Measurements from ENCODE around the gene OR2V2. TPM values are rescaled to one million over a fixed set of nuclear protein-coding genes. Genes with fewer than 3 reads are reported as not detected.
"Not testable (repeated sequence)": the region's sequence is repeated elsewhere in the genome, so short reads cannot be mapped to it uniquely, and the experiment has no call there.

The OR2V2 gene
- total and polyA plus RNA-seq, 4 donors = not detected

DNA sequence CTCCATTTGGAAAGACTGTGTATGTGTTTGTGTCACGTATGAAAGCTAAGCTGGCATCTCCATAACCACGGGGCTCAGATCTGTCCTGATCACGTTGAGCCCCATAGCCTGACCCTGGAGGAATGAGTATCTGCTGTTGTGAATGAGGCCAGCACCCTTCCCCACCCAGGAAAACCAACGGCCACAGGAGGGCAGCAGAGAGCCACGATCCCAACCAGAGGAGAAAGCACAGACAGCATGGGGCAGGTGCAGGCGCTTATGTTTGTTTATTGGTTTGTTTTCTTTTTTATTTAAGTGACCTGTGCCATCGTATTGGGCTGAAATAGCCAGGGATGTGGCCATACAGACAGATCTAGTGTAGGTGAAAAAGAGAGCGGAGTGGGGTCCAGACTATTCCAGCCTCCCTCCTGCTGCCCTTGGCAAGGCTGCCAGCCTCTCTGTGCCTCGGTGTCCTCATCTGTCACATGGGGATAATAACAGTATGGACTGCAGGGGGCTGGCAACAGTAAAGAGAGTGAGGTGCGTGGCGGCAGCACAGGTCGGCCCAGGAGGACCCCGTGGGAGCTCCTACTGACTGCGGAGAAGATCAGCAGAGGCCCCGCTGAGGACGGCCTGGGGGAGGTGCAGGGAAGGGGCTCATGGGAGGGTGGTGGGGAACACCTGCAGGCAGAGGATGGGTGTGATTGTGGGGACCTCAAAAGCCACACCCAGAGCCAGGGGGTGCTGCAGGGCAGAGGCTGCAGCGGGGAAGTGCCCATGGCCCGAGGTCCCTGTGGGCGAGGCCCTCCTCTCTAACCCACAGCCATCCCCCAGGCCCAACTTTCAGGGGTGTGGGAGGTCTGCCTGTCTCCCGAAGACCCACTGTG, 12.1 kb downstream of the OR2V2 start:
- TF ChIP-seq CTCF (IDR thresholded peaks at IDR 0.05; ENCODE audit: control extremely low read depth, extremely low read depth) = peak; percentile 86
- H3K4me1 ChIP-seq (ENCODE audit: control insufficient read depth in 5 of 5, insufficient read depth in 5 of 5, low read length in 5 of 5) = peaks cover 0 to 3% (median 0%) of the 10 kb centered on the region in 5 donors
- 54 to 59% methylated on average over 20 of the region's 20 CpGs for WGBS, 2 donors
- peak; percentile 74 to 85 (median 81) for DNase-seq
- no peaks in the 10 kb centered on the region for H3K9me3 ChIP-seq (ENCODE audit: control insufficient read depth in 4 of 4, insufficient read depth in 3 of 4, low read length in 3 of 4)
- H3K27ac ChIP-seq (ENCODE audit: low read depth in 1 of 2, low read length in 1 of 2) = no peak overlapping the region
- peak; percentile 76 for ATAC-seq (ENCODE audit: insufficient read depth, low FRiP score)
- no peak overlapping the region for H3K9ac ChIP-seq (ENCODE audit: insufficient read depth in 1 of 2, low read length in 2 of 2)
- H3K4me3 ChIP-seq = no peak overlapping the region
- peaks cover 0 to 23% (median 2%) of the 10 kb centered on the region in 3 donors for H3K27me3 ChIP-seq (ENCODE audit: control insufficient read depth in 3 of 3, insufficient read depth in 3 of 3, low read length in 2 of 3)
- H3K36me3 ChIP-seq (ENCODE audit: control insufficient read depth in 4 of 4, insufficient read depth in 4 of 4, low read length in 4 of 4) = no peaks in the 10 kb centered on the region

DNA sequence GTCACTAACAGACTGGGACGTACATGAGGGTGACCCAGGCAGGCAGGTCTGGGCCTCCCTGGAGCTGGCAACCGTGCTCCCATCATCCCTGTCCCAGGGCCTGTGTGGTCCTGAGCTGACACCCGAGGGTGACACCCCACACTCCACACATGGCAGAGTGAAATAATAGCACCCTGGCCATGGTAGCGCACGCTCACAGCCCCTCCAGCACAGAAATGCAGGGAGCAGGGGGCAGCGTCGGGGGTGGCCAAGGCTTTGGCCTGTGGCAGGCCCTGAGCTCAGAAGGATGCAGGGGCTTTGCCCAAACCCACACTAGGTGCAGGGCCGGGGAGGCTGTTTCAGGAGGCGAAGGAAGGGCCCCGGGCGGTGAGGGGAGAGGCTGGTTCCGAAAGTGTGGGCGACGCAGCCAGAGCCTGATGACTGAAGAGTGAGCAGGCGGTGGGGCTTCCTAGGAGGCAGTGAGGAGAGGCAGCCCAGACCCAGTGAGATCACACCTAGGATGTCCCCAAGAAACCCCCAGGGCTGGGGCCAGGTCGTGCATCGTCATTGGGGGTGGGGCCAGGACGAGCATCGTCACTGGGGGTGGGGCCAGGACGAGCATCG, 12.9 kb downstream of the OR2V2 start:
- Histone ChIP-seq H3K9ac (ENCODE audit: insufficient read depth in 1 of 2, low read length in 2 of 2) (no peak overlapping the region), H3K4me3 (no peak overlapping the region), H3K27me3 (ENCODE audit: control insufficient read depth in 3 of 3, insufficient read depth in 3 of 3, low read length in 2 of 3) (peaks cover 0 to 28% (median 4%) of the 10 kb centered on the region in 3 donors), H3K36me3 (ENCODE audit: control insufficient read depth in 4 of 4, insufficient read depth in 4 of 4, low read length in 4 of 4) (no peaks in the 10 kb centered on the region), H3K27ac (ENCODE audit: low read depth in 1 of 2, low read length in 1 of 2) (peak overlapping the region in 1 of 2 donors; percentile 17), H3K9me3 (ENCODE audit: control insufficient read depth in 4 of 4, insufficient read depth in 3 of 4, low read length in 3 of 4) (no peaks in the 10 kb centered on the region), H3K4me1 (ENCODE audit: control insufficient read depth in 5 of 5, insufficient read depth in 5 of 5, low read length in 5 of 5) (peaks cover 0 to 3% (median 0%) of the 10 kb centered on the region in 5 donors)
- no peak for TF ChIP-seq CTCF (IDR thresholded peaks at IDR 0.05; ENCODE audit: control extremely low read depth, extremely low read depth)
- ATAC-seq (ENCODE audit: insufficient read depth, low FRiP score) (no peak), DNase-seq (no peak)
- WGBS, 2 donors = 47 to 68% methylated on average over 19 to 21 of the region's 21 CpGs

DNA sequence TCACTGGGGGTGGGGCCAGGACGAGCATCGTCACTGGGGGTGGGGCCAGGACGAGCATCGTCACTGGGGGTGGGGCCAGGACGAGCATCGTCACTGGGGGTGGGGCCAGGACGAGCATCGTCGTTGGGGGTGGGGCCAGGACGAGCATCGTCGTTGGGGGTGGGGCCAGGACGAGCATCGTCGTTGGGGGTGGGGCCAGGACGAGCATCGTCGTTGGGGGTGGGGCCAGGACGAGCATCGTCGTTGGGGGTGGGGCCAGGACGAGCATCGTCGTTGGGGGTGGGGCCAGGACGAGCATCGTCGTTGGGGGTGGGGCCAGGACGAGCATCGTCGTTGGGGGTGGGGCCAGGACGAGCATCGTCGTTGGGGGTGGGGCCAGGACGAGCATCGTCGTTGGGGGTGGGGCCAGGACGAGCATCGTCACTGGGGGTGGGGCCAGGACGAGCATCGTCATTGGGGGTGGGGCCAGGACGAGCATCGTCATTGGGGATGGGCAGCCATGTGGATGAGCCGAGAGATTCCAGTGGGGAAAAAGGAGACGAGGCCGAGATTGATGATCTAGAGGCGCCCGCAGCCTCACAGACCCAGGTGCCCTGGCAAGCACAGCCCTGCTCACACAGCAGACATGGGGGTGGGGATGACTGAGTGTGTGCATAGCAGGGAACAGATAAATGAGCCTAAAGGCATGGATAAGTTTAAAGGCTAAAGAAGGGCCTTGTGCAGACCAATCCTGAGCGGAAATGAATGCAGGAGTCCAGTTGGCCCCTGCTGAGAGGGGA, 13.6 kb downstream of the OR2V2 start:
- H3K9me3 ChIP-seq (ENCODE audit: control insufficient read depth in 4 of 4, insufficient read depth in 3 of 4, low read length in 3 of 4); H3K4me3 ChIP-seq; H3K36me3 ChIP-seq (ENCODE audit: control insufficient read depth in 4 of 4, insufficient read depth in 4 of 4, low read length in 4 of 4); H3K27ac ChIP-seq (ENCODE audit: low read depth in 1 of 2, low read length in 1 of 2); ATAC-seq (ENCODE audit: insufficient read depth, low FRiP score); H3K4me1 ChIP-seq (ENCODE audit: control insufficient read depth in 5 of 5, insufficient read depth in 5 of 5, low read length in 5 of 5); H3K9ac ChIP-seq (ENCODE audit: insufficient read depth in 1 of 2, low read length in 2 of 2): not testable (repeated sequence)
- peaks cover 0 to 35% (median 10%) of the 10 kb centered on the region in 3 donors for H3K27me3 ChIP-seq (ENCODE audit: control insufficient read depth in 3 of 3, insufficient read depth in 3 of 3, low read length in 2 of 3)
- DNase-seq = peak in 1 of 3 donors; percentile 45
- WGBS, 2 donors = 13 to 31% methylated on average over 12 to 18 of the region's 48 CpGs

All from lung (tissue), 12 donors.